ENCODE results near the gene RNFT1. TPM values are rescaled to one million over a fixed set of nuclear protein-coding genes. Genes with fewer than 3 reads are reported as not detected.
A peak's percentile ranks its signal among the peaks of the same experiment; 100 is the strongest.
"Not testable (repeated sequence)": the region's sequence is repeated elsewhere in the genome, so short reads cannot be mapped to it uniquely, and the experiment has no call there.

The RNFT1 gene
- total RNA-seq, 4 donors from 2014 or later, result 10.2 to 17.9 (median 13.8) TPM

DNA sequence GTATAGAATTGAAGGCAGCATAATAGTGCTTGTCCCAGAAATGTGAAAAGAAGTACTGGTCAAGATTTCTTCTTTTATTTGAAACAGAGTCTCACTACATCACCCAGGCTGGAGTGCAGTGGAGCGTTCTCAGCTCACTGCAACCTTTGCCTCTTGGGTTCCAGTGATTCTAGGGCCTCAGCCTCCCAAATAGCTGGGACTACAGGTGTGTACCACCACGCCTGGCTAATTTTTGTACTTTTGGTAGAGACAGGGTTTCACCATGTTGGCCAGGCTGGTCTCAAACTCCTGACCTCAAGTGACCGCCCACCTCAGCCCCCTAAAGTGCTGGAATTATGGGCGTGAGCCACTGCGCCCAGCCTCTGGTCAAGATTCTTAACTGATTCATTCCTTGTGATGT, 43.9 kb downstream of the RNFT1 start:
- H3K27ac ChIP-seq; DNase-seq; ATAC-seq; H3K4me3 ChIP-seq; H3K4me1 ChIP-seq; intact Hi-C loops (cut with DNase I; ENCODE audit: low total_unique reads); H3K27me3 ChIP-seq; H3K9me3 ChIP-seq: not testable (repeated sequence)
- in situ Hi-C loops (cut with MboI; ENCODE audit: low sequenced_read_pairs in 4 of 4), result loop anchor here in 1 of 4 donors (25.0 kb wide), 2 partner anchors 117 to 192 kb away; no protein-coding TSS in a partner anchor
- H3K36me3 ChIP-seq, result peaks cover 0 to 56% of the 10 kb centered on the region in 2 donors

- no peaks in the 10 kb centered on the region for H3K4me1 ChIP-seq
- intact Hi-C loops (cut with DNase I; ENCODE audit: low total_unique reads), result loop anchor here (10.0 kb wide), 1 partner anchor 118 kb away; no protein-coding TSS in a partner anchor
- DNase-seq (no peak), ATAC-seq (no peak)
- in situ Hi-C loops (cut with MboI; ENCODE audit: low sequenced_read_pairs in 4 of 4), result loop anchor here (10.0 to 25.0 kb wide), 4 partner anchors 118 to 196 kb away; no protein-coding TSS in a partner anchor
- peaks cover 2 to 69% of the 10 kb centered on the region in 2 donors for H3K36me3 ChIP-seq
- no peaks in the 10 kb centered on the region for H3K9me3 ChIP-seq
- no peak for TF ChIP-seq POLR2A (IDR thresholded peaks at IDR 0.05)
- TF ChIP-seq CTCF (IDR thresholded peaks at IDR 0.05 in 4 of 5, conservative IDR thresholded peaks at IDR 0.05 in 1 of 5), result no peak
- H3K27me3 ChIP-seq, result no peaks in the 10 kb centered on the region
- no peak overlapping the region for H3K4me3 ChIP-seq
- no peak overlapping the region for H3K27ac ChIP-seq
Observed at GRCh38 chr17:59916446-59916845, 48.1 kb downstream of the RNFT1 start.

DNA sequence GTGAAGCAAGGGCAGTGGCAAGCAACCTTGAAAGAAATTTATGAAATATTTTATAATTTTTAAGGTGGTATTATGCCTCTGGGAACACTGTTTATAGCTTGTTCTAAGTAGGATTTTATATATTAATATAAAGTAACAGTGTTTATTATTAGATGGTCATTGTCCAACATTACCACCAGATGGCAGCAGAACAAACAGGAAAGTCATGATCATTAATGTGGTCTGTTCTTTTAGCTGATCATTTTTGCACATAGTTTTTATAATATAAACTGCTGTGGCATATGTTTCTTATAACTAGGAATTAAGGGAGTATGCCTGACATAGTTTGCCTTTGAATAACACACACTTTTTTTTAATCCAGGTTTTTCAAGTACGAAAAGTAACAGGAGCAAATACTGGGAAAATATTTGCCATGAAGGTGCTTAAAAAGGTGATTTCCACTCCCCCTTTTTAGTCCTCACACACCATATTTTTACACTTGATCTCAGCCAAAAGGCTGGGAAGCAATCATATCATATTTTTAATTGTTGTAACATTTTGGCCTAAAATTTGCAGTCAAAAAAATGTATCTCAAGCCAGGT, 50.2 kb downstream of the RNFT1 start:
- DNase-seq (no peak), ATAC-seq (no peak)
- in situ Hi-C loops (cut with MboI; ENCODE audit: low sequenced_read_pairs in 4 of 4) (loop anchor here (10.0 to 25.0 kb wide), 4 partner anchors 120 to 198 kb away; no protein-coding TSS in a partner anchor), intact Hi-C loops (cut with DNase I; ENCODE audit: low total_unique reads) (loop anchor here (10.0 kb wide), 1 partner anchor 120 kb away; no protein-coding TSS in a partner anchor)
- TF ChIP-seq CTCF (IDR thresholded peaks at IDR 0.05 in 4 of 5, conservative IDR thresholded peaks at IDR 0.05 in 1 of 5), result peak; percentile 37 to 70 (median 56)
- no peak for TF ChIP-seq POLR2A (IDR thresholded peaks at IDR 0.05)
- no peaks in the 10 kb centered on the region for H3K9me3 ChIP-seq
- H3K4me3 ChIP-seq, result no peak overlapping the region
- no peaks in the 10 kb centered on the region for H3K27me3 ChIP-seq
- H3K36me3 ChIP-seq, result peaks cover 2 to 69% of the 10 kb centered on the region in 2 donors
- no peak overlapping the region for H3K27ac ChIP-seq
- no peaks in the 10 kb centered on the region for H3K4me1 ChIP-seq

GRCh38 chr17:59907467-59907866, 57.1 kb downstream of the RNFT1 start:
- DNase-seq (no peak), ATAC-seq (no peak)
- Histone ChIP-seq H3K36me3 (peaks cover 0 to 14% of the 10 kb centered on the region in 2 donors), H3K9me3 (no peaks in the 10 kb centered on the region), H3K27me3 (no peaks in the 10 kb centered on the region), H3K4me1 (no peaks in the 10 kb centered on the region), H3K4me3 (no peak overlapping the region), H3K27ac (no peak overlapping the region)
- TF ChIP-seq POLR2A (IDR thresholded peaks at IDR 0.05) (no peak), CTCF (IDR thresholded peaks at IDR 0.05 in 4 of 5, conservative IDR thresholded peaks at IDR 0.05 in 1 of 5) (no peak)
- intact Hi-C loops (cut with DNase I; ENCODE audit: low total_unique reads) (no loop called here), in situ Hi-C loops (cut with MboI; ENCODE audit: low sequenced_read_pairs in 4 of 4) (loop anchor here in 1 of 4 donors (25.0 kb wide), 2 partner anchors 130 to 205 kb away; no protein-coding TSS in a partner anchor)

DNA sequence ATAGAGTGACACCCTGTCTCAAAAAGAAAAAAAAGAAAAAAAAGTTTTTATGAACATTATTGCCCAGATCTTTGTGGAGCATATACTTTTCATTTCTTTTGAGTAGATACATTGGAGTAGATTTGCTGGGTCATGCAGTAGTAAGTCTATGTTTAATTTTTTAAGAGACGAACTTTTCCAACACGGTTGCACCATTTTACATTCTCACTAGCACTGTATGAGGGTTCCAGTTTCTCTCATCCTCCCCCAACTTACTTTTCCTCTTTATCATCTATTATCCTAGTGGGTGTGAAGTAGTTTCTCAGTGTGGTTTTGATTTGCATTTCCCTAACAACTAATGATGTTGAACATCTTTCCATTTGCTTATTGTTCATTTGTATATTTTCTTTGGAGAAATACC, 61.1 kb downstream of the RNFT1 start:
- no peak overlapping the region for H3K27ac ChIP-seq
- no peaks in the 10 kb centered on the region for H3K27me3 ChIP-seq
- ATAC-seq, result no peak
- peaks cover 13 to 14% of the 10 kb centered on the region in 2 donors for H3K4me1 ChIP-seq
- DNase-seq, result no peak
- H3K9me3 ChIP-seq, result no peaks in the 10 kb centered on the region
- H3K36me3 ChIP-seq, result no peaks in the 10 kb centered on the region
- in situ Hi-C loops (cut with MboI; ENCODE audit: low sequenced_read_pairs in 4 of 4), result loop anchor here in 1 of 4 donors (25.0 kb wide), 2 partner anchors 134 to 209 kb away; no protein-coding TSS in a partner anchor
- intact Hi-C loops (cut with DNase I; ENCODE audit: low total_unique reads), result no loop called here
- no peak for TF ChIP-seq CTCF (IDR thresholded peaks at IDR 0.05 in 4 of 5, conservative IDR thresholded peaks at IDR 0.05 in 1 of 5)
- no peak for TF ChIP-seq POLR2A (IDR thresholded peaks at IDR 0.05)
- no peak overlapping the region for H3K4me3 ChIP-seq

Other genes with a start within 250 kb of the RNFT1 start
- gene TUBD1, start 71.8 kb downstream of the RNFT1 start, total RNA-seq, result 1 to 10 TPM; 5.4 to 9.2 (median 9.2) TPM
- 10 to 100 TPM; 38.4 to 58.4 (median 41.6) TPM for gene RPS6KB1, start 71.6 kb downstream of the RNFT1 start, total RNA-seq
- 10 to 100 TPM in 3 of 4 donors, 1 to 10 TPM in 1; 7.0 to 17.9 (median 10.5) TPM for gene HEATR6, start 114.2 kb upstream of the RNFT1 start, total RNA-seq
- gene CA4, start 185.2 kb upstream of the RNFT1 start, total RNA-seq, result 1 to 10 TPM; 6.1 to 9.2 (median 7.2) TPM